Stomach smooth muscle (tissue), 2 donors: ENCODE results near the gene MAGI1.
"Not testable (repeated sequence)": the region's sequence is repeated elsewhere in the genome, so short reads cannot be mapped to it uniquely, and the experiment has no call there.

Experiments used
- H3K27ac ChIP-seq: one replicate; pipeline ENCODE4 v1.7.0; 2013; ENCODE audit warnings: mild to moderate bottlenecking, low read length, inconsistent platforms
- H3K27me3 ChIP-seq, 2 donors: one replicate each; pipeline ENCODE4 v1.7.0; 2013; ENCODE audit warnings: low read length in 2 of 2; ENCODE audit not compliant: insufficient read depth in 2 of 2, control insufficient read depth in 1 of 2
- H3K36me3 ChIP-seq, 2 donors: one replicate each; pipeline ENCODE4 v1.7.0; 2013; ENCODE audit warnings: low read length in 2 of 2; ENCODE audit not compliant: control insufficient read depth in 2 of 2, insufficient read depth in 2 of 2
- H3K4me1 ChIP-seq: one replicate; pipeline ENCODE4 v1.7.0; 2013; ENCODE audit warnings: low read length; ENCODE audit not compliant: control insufficient read depth, insufficient read depth
- H3K4me3 ChIP-seq, 2 donors: one replicate each; pipeline ENCODE4 v1.7.0; 2013; ENCODE audit warnings: low read length in 2 of 2
- H3K9ac ChIP-seq, 2 donors: one replicate each; pipeline ENCODE4 v1.7.0; 2013; ENCODE audit warnings: low read length in 2 of 2, mild to moderate bottlenecking in 1 of 2
- H3K9me3 ChIP-seq, 2 donors: one replicate each; pipeline ENCODE4 v1.7.0; 2013; ENCODE audit warnings: low read length in 2 of 2; ENCODE audit not compliant: control insufficient read depth in 2 of 2
- donor health status: healthy.
- donor health status: Pancreatic carcinoma.

Gene MAGI1

GRCh38 chr3:66028457-66028856 is 10.3 kb downstream of the MAGI1 start:
- H3K27ac ChIP-seq, result no peak overlapping the region

GRCh38 chr3:66027099-66027498 is 11.6 kb downstream of the MAGI1 start:
- not testable (repeated sequence) for H3K4me1 ChIP-seq, H3K9ac ChIP-seq

More at GRCh38 chr3:66028457-66028856, 10.3 kb downstream of the MAGI1 start:
- H3K4me3 ChIP-seq, result no peak overlapping the region
- no peaks in the 10 kb centered on the region for H3K9me3 ChIP-seq
- no peak overlapping the region for H3K9ac ChIP-seq
- H3K36me3 ChIP-seq, result no peaks in the 10 kb centered on the region
- no peaks in the 10 kb centered on the region for H3K27me3 ChIP-seq
- H3K4me1 ChIP-seq, result peaks cover 2% of the 10 kb centered on the region

GRCh38 chr3:66023738-66024385 is 14.9 kb downstream of the MAGI1 start:
- no peak overlapping the region for H3K9ac ChIP-seq
- H3K36me3 ChIP-seq, result no peaks in the 10 kb centered on the region
- H3K27me3 ChIP-seq, result no peaks in the 10 kb centered on the region
- no peak overlapping the region for H3K27ac ChIP-seq
- H3K4me3 ChIP-seq, result no peak overlapping the region
- H3K9me3 ChIP-seq, result no peaks in the 10 kb centered on the region
- H3K4me1 ChIP-seq, result peaks cover 2% of the 10 kb centered on the region

More at GRCh38 chr3:66027099-66027498, 11.6 kb downstream of the MAGI1 start:
- H3K27me3 ChIP-seq, H3K36me3 ChIP-seq, H3K4me3 ChIP-seq, H3K27ac ChIP-seq, H3K9me3 ChIP-seq: not testable (repeated sequence)

- no peaks in the 10 kb centered on the region for H3K9me3 ChIP-seq
- H3K4me3 ChIP-seq, result no peak overlapping the region
- peaks cover 2% of the 10 kb centered on the region for H3K4me1 ChIP-seq
- no peaks in the 10 kb centered on the region for H3K27me3 ChIP-seq
- no peak overlapping the region for H3K9ac ChIP-seq
- no peak overlapping the region for H3K27ac ChIP-seq
- H3K36me3 ChIP-seq, result no peaks in the 10 kb centered on the region
Observed at GRCh38 chr3:66023229-66023628, 15.5 kb downstream of the MAGI1 start.

GRCh38 chr3:66021731-66022131 is 17.0 kb downstream of the MAGI1 start:
- H3K4me1 ChIP-seq, result peaks cover 2% of the 10 kb centered on the region
- no peaks in the 10 kb centered on the region for H3K9me3 ChIP-seq
- H3K9ac ChIP-seq, result no peak overlapping the region
- H3K36me3 ChIP-seq, result no peaks in the 10 kb centered on the region
- no peak overlapping the region for H3K27ac ChIP-seq
- H3K27me3 ChIP-seq, result no peaks in the 10 kb centered on the region
- H3K4me3 ChIP-seq, result no peak overlapping the region

GRCh38 chr3:66019896-66020295 is 18.8 kb downstream of the MAGI1 start:
- Histone ChIP-seq H3K27ac (no peak overlapping the region), H3K9ac (no peak overlapping the region), H3K27me3 (no peaks in the 10 kb centered on the region), H3K4me3 (no peak overlapping the region), H3K36me3 (no peaks in the 10 kb centered on the region), H3K9me3 (no peaks in the 10 kb centered on the region), H3K4me1 (peaks cover 2% of the 10 kb centered on the region)

GRCh38 chr3:66018057-66019033 is 20.4 kb downstream of the MAGI1 start:
- Histone ChIP-seq H3K36me3 (no peaks in the 10 kb centered on the region), H3K9ac (no peak overlapping the region), H3K4me3 (no peak overlapping the region), H3K9me3 (no peaks in the 10 kb centered on the region), H3K27ac (no peak overlapping the region), H3K27me3 (no peaks in the 10 kb centered on the region), H3K4me1 (no peaks in the 10 kb centered on the region)

GRCh38 chr3:66017591-66017990 is 21.1 kb downstream of the MAGI1 start:
- H3K4me1 ChIP-seq, result no peaks in the 10 kb centered on the region
- no peaks in the 10 kb centered on the region for H3K9me3 ChIP-seq
- H3K9ac ChIP-seq, result no peak overlapping the region
- no peak overlapping the region for H3K4me3 ChIP-seq
- H3K27me3 ChIP-seq, result no peaks in the 10 kb centered on the region
- H3K27ac ChIP-seq, result no peak overlapping the region
- H3K36me3 ChIP-seq, result no peaks in the 10 kb centered on the region

GRCh38 chr3:66017084-66017483 is 21.6 kb downstream of the MAGI1 start:
- no peaks in the 10 kb centered on the region for H3K4me1 ChIP-seq

GRCh38 chr3:66015841-66016240 is 22.9 kb downstream of the MAGI1 start:
- no peak overlapping the region for H3K9ac ChIP-seq
- no peaks in the 10 kb centered on the region for H3K4me1 ChIP-seq
- H3K4me3 ChIP-seq, result no peak overlapping the region
- H3K27me3 ChIP-seq, result no peaks in the 10 kb centered on the region
- no peaks in the 10 kb centered on the region for H3K36me3 ChIP-seq
- H3K27ac ChIP-seq, result no peak overlapping the region
- no peaks in the 10 kb centered on the region for H3K9me3 ChIP-seq

More at GRCh38 chr3:66017084-66017483, 21.6 kb downstream of the MAGI1 start:
- H3K9ac ChIP-seq, result no peak overlapping the region
- H3K36me3 ChIP-seq, result no peaks in the 10 kb centered on the region
- H3K27me3 ChIP-seq, result no peaks in the 10 kb centered on the region
- no peak overlapping the region for H3K27ac ChIP-seq
- no peaks in the 10 kb centered on the region for H3K9me3 ChIP-seq
- no peak overlapping the region for H3K4me3 ChIP-seq

GRCh38 chr3:66014651-66015050 is 24.1 kb downstream of the MAGI1 start:
- Histone ChIP-seq H3K9me3 (no peaks in the 10 kb centered on the region), H3K4me3 (no peak overlapping the region), H3K9ac (no peak overlapping the region), H3K27me3 (no peaks in the 10 kb centered on the region), H3K27ac (no peak overlapping the region), H3K4me1 (no peaks in the 10 kb centered on the region), H3K36me3 (no peaks in the 10 kb centered on the region)
